Peyer's patch (tissue), 4 donors: ENCODE measurements around the gene ZNF584. TPM values are rescaled to one million over a fixed set of nuclear protein-coding genes. Genes with fewer than 3 reads are reported as not detected.
A peak's percentile ranks its signal among the peaks of the same experiment; 100 is the strongest.

Experiments used
- DNase-seq, 3 donors: peaks; one replicate each; pipeline ENCODE4 v3.0.0-alpha.2; 2017 to 2019
- H3K27ac ChIP-seq, 4 donors: fragments of 200-600 bp; sonication (generic); one replicate each; pipeline ENCODE4 v1.5.1; 2016 to 2019
- H3K27me3 ChIP-seq, 2 donors: fragments of 200-600 bp; sonication (generic); one replicate each; pipeline ENCODE4 v1.5.1; 2019
- H3K36me3 ChIP-seq, 3 donors: fragments of 200-600 bp; sonication (generic); one replicate each; pipeline ENCODE4 v1.5.1; 2016 to 2019
- H3K4me1 ChIP-seq, 4 donors: fragments of 200-600 bp; sonication (generic); one replicate each; pipeline ENCODE4 v1.5.1; 2016 to 2019
- H3K4me3 ChIP-seq, 4 donors: fragments of 200-600 bp; sonication (generic); 1 replicate in 3 of 4; 2 replicates in 1 of 4; pipeline ENCODE4 v1.5.1; 2016 to 2019; ENCODE audit warnings: mild to moderate bottlenecking in 1 of 4
- H3K9me3 ChIP-seq, 4 donors: fragments of 200-600 bp; sonication (generic); one replicate each; pipeline ENCODE4 v1.5.1; 2016 to 2019; ENCODE audit warnings: mild to moderate bottlenecking in 1 of 4
- POLR2A ChIP-seq, 2 donors: fragments of 450-650 bp; IDR thresholded peaks; one replicate each; pipeline ENCODE4 v1.5.1; 2017; ENCODE audit warnings: antibody characterized with exemption in 2 of 2, mild to moderate bottlenecking in 2 of 2, moderate library complexity in 2 of 2
- total RNA-seq, 4 donors: library from RNA; depleted of rRNA; stranded (reverse); fragments of >200 nt; gene quantifications; one replicate each; pipeline ENCODE4 v1.1.0, GENCODE V29; 2016
- TF ChIP-seq, protein P1 (sequence below), 6 experiments: fragments of 450-650 bp in 4 of 6; fragments of 200-600 bp in 2 of 6; sonication (generic) in 1 of 6; IDR thresholded peaks; one replicate each; pipeline ENCODE4 v1.5.1; 2017 to 2019; ENCODE audit warnings: antibody characterized with exemption in 6 of 6, mild to moderate bottlenecking in 3 of 6, moderate library complexity in 1 of 6

The ZNF584 gene
- total RNA-seq, 4 donors from 2014 or later, result 2.5 to 18.2 (median 9.6) TPM

DNA sequence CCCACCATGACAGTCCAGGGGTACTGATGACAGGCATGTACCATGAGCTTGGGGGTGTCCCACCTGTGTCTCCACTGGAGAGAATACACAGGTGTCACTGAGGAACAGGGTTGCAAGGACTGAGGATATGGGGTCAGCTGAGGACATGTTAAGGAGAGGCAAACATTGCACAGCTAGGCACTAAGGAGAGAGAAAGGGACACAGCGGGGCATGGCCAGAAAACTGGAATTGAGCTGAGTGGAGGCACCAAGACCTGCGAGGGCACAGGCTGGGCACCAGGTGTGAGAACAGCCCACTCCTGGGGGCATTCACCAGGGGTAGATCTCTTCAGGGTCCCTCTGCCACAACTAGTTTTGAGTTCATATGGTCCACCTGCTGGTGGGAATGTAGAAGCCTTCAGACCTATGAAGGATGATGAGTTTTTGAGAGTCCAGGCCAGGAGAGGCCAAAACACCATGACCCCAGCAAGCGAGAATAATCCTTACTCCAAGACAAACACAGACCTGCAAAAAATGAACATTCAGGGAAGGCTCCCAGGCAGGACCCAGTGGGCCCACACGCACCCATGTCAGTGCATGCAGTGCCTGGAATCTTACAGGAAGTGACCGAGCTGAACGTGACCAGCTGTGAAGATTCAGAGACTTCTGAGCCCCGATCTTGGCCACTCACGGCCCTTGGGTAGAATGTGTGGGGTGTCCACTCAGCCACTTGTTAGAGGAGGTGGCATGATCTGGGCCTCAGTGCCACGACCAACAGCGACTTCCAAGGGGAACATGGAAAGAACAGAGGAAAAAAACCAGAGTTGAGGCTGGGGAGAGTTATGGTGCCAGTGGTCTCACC lies 1.4 kb upstream of the ZNF584 start:
- TF ChIP-seq POLR2A (IDR thresholded peaks at IDR 0.05), result no peak
- TF ChIP-seq, protein P1, sequence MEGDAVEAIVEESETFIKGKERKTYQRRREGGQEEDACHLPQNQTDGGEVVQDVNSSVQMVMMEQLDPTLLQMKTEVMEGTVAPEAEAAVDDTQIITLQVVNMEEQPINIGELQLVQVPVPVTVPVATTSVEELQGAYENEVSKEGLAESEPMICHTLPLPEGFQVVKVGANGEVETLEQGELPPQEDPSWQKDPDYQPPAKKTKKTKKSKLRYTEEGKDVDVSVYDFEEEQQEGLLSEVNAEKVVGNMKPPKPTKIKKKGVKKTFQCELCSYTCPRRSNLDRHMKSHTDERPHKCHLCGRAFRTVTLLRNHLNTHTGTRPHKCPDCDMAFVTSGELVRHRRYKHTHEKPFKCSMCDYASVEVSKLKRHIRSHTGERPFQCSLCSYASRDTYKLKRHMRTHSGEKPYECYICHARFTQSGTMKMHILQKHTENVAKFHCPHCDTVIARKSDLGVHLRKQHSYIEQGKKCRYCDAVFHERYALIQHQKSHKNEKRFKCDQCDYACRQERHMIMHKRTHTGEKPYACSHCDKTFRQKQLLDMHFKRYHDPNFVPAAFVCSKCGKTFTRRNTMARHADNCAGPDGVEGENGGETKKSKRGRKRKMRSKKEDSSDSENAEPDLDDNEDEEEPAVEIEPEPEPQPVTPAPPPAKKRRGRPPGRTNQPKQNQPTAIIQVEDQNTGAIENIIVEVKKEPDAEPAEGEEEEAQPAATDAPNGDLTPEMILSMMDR (IDR thresholded peaks at IDR 0.05), result peak in 1 of 6 experiments; percentile 11
- no peaks in the 10 kb centered on the region for H3K27me3 ChIP-seq
- no peak for DNase-seq
- H3K4me1 ChIP-seq, result peaks cover 0 to 31% (median 8%) of the 10 kb centered on the region in 4 donors
- H3K36me3 ChIP-seq, result no peaks in the 10 kb centered on the region
- H3K27ac ChIP-seq, result peak overlapping the region in 2 of 4 donors; percentile 79 to 93
- H3K9me3 ChIP-seq, result no peaks in the 10 kb centered on the region
- peak overlapping the region in 2 of 4 donors; percentile 81 to 100 for H3K4me3 ChIP-seq

- no peaks in the 10 kb centered on the region for H3K27me3 ChIP-seq
These were observed 744 bp upstream of the ZNF584 start for GRCh38 chr19:58407658-58408151.

DNA sequence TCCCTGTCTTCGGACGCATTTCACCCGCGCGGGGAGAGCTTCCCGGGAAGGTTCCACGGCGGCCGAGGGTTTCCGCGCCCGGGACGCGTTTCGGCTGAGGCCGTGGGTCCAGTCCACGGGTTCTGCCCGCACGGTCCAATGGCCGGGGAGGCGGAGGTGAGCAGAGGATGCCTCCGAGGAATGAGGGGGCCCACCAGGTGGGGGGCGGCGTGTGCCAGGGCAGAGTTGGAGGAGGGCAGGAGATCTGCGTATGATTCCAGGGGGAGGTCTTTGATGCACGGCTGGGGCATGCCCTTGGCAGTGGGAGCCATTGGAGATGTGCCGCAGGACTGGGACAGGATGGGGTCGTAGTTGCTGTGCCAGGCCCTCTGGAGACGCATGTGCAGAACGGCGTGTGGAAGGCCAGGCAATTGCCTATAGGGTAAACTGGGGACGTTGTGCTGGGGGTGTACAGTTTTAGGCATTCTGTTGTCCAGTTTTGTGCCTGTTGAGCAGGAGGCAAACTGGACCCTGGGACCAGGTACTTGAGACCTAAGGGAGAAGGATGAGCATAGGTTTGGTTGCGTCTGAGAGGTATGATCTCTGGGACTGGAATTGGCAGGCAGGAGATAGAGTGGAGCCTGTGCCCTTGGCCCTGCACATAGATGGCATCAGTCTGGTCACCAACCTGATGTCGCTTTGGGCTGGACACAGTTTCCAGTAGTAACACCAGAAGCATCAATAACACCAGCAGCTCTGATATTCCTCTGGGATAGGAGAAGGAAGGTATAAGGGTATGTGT lies 751 bp downstream of the ZNF584 start:
- TF ChIP-seq, protein P1 (IDR thresholded peaks at IDR 0.05), result no peak
- no peak for TF ChIP-seq POLR2A (IDR thresholded peaks at IDR 0.05)
- peak overlapping the region; percentile 54 to 100 (median 82) for H3K4me3 ChIP-seq
- DNase-seq, result no peak

More at GRCh38 chr19:58407658-58408151, 744 bp upstream of the ZNF584 start:
- TF ChIP-seq, protein P1 (IDR thresholded peaks at IDR 0.05), result no peak
- no peak for TF ChIP-seq POLR2A (IDR thresholded peaks at IDR 0.05)
- Histone ChIP-seq H3K36me3 (no peaks in the 10 kb centered on the region), H3K9me3 (no peaks in the 10 kb centered on the region), H3K4me3 (peak overlapping the region; percentile 54 to 100 (median 82)), H3K27ac (peak overlapping the region; percentile 79 to 93 (median 84)), H3K4me1 (peaks cover 0 to 26% (median 7%) of the 10 kb centered on the region in 4 donors)
- no peak for DNase-seq

GRCh38 chr19:58416604-58417003 lies 8.2 kb downstream of the ZNF584 start:
- peaks cover 0 to 43% (median 0%) of the 10 kb centered on the region in 3 donors for H3K36me3 ChIP-seq
- H3K4me1 ChIP-seq, result no peaks in the 10 kb centered on the region
- H3K27ac ChIP-seq, result no peak overlapping the region
- no peaks in the 10 kb centered on the region for H3K27me3 ChIP-seq
- peaks cover 0 to 5% (median 0%) of the 10 kb centered on the region in 4 donors for H3K9me3 ChIP-seq
- TF ChIP-seq, protein P1 (IDR thresholded peaks at IDR 0.05), result no peak
- no peak for TF ChIP-seq POLR2A (IDR thresholded peaks at IDR 0.05)
- DNase-seq, result no peak
- H3K4me3 ChIP-seq, result no peak overlapping the region

More for the DNA sequence above, 751 bp downstream of the ZNF584 start:
- Histone ChIP-seq H3K27ac (peak overlapping the region; percentile 79 to 93 (median 84)), H3K27me3 (no peaks in the 10 kb centered on the region), H3K4me1 (peaks cover 0 to 20% (median 7%) of the 10 kb centered on the region in 4 donors), H3K9me3 (no peaks in the 10 kb centered on the region), H3K36me3 (no peaks in the 10 kb centered on the region)

DNA sequence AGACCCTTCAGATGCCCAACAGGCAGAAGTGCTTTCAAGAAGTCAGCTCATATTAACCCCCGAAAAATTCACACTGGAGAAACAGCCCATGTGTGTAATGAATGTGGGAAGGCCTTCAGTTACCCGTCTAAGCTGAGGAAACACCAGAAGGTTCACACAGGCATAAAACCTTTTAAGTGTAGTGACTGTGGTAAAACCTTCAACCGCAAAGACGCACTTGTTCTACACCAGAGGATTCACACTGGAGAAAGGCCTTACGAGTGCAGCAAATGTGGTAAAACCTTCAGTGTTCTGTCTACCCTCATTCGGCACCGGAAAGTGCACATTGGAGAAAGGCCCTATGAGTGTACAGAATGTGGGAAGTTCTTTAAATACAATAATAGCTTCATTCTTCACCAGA lies 8.6 kb downstream of the ZNF584 start:
- H3K9me3 ChIP-seq, result peaks cover 0 to 5% (median 0%) of the 10 kb centered on the region in 4 donors
- no peak for TF ChIP-seq POLR2A (IDR thresholded peaks at IDR 0.05)
- TF ChIP-seq, protein P1 (IDR thresholded peaks at IDR 0.05), result no peak
- H3K4me1 ChIP-seq, result no peaks in the 10 kb centered on the region
- no peak overlapping the region for H3K27ac ChIP-seq
- DNase-seq, result no peak
- H3K27me3 ChIP-seq, result no peaks in the 10 kb centered on the region
- peaks cover 0 to 43% (median 0%) of the 10 kb centered on the region in 3 donors for H3K36me3 ChIP-seq
- H3K4me3 ChIP-seq, result no peak overlapping the region
